ENCODE data around the gene DMRTB1.

Gene DMRTB1

GRCh38 chr1:53470584-53470983, 11.4 kb downstream of the DMRTB1 start:
- DNase-seq (ENCODE audit: low read depth): no peak
- TF ChIP-seq CTCF (conservative IDR thresholded peaks at IDR 0.05; ENCODE audit: low read length): no peak
- H3K4me3 ChIP-seq (ENCODE audit: low read length): no peak overlapping the region; the same call in 1 of the 2 replicates

GRCh38 chr1:53471000-53471399, 11.8 kb downstream of the DMRTB1 start:
- TF ChIP-seq CTCF (conservative IDR thresholded peaks at IDR 0.05; ENCODE audit: low read length): no peak
- DNase-seq (ENCODE audit: low read depth): no peak
- H3K4me3 ChIP-seq (ENCODE audit: low read length): no peak overlapping the region

- DNase-seq (ENCODE audit: low read depth): no peak
- TF ChIP-seq CTCF (conservative IDR thresholded peaks at IDR 0.05; ENCODE audit: low read length): peak; percentile 52
- H3K4me3 ChIP-seq (ENCODE audit: low read length): no peak overlapping the region
These were observed 14.3 kb downstream of the DMRTB1 start for GRCh38 chr1:53473463-53473862.

GRCh38 chr1:53475664-53476063, 16.5 kb downstream of the DMRTB1 start:
- TF ChIP-seq CTCF (conservative IDR thresholded peaks at IDR 0.05; ENCODE audit: low read length): no peak
- no peak for DNase-seq (ENCODE audit: low read depth)
- H3K4me3 ChIP-seq (ENCODE audit: low read length): no peak overlapping the region

GRCh38 chr1:53476579-53476978, 17.4 kb downstream of the DMRTB1 start:
- no peak for TF ChIP-seq CTCF (conservative IDR thresholded peaks at IDR 0.05; ENCODE audit: low read length)
- H3K4me3 ChIP-seq (ENCODE audit: low read length): no peak overlapping the region

GRCh38 chr1:53477651-53478501, 18.7 kb downstream of the DMRTB1 start:
- TF ChIP-seq CTCF (conservative IDR thresholded peaks at IDR 0.05; ENCODE audit: low read length): no peak
- H3K4me3 ChIP-seq (ENCODE audit: low read length): no peak overlapping the region
- DNase-seq (ENCODE audit: low read depth): no peak

More at GRCh38 chr1:53476579-53476978, 17.4 kb downstream of the DMRTB1 start:
- DNase-seq (ENCODE audit: low read depth): no peak

- DNase-seq (ENCODE audit: low read depth): no peak
- TF ChIP-seq CTCF (conservative IDR thresholded peaks at IDR 0.05; ENCODE audit: low read length): no peak
These were observed 19.3 kb downstream of the DMRTB1 start for GRCh38 chr1:53478502-53478818.

More at GRCh38 chr1:53478502-53478818, 19.3 kb downstream of the DMRTB1 start:
- no peak overlapping the region for H3K4me3 ChIP-seq (ENCODE audit: low read length)

All from AG10803 (cell line).